ENCODE results near the gene ELFN2.

GRCh38 chr22:37343348-37343747, 83.9 kb downstream of the ELFN2 start:
- TF ChIP-seq POLR2A (IDR thresholded peaks at IDR 0.05) (no peak), CTCF (IDR thresholded peaks at IDR 0.05) (no peak), POLR2AphosphoS5 (IDR thresholded peaks at IDR 0.05) (no peak), EP300 (IDR thresholded peaks at IDR 0.05) (no peak)
